Endothelial cell (in vitro differentiated cells): ENCODE results near the gene BSPRY. TPM values are rescaled to one million over a fixed set of nuclear protein-coding genes. Genes with fewer than 3 reads are reported as not detected.

ENCODE experiments used
- DNase-seq: peaks from one replicate; pipeline ENCODE4 v3.0.0; 2021; ENCODE audit warnings: low spot score
- H3K27ac Mint-ChIP-seq: one replicate; pipeline ENCODE4 v1.8.0; 2021; ENCODE audit warnings: mixed read lengths, inconsistent platforms; ENCODE audit not compliant: unreplicated experiment
- H3K27me3 Mint-ChIP-seq: one replicate; pipeline ENCODE4 v1.8.0; 2021; ENCODE audit warnings: mild to moderate bottlenecking, moderate library complexity, mixed read lengths, inconsistent platforms; ENCODE audit not compliant: unreplicated experiment
- H3K36me3 Mint-ChIP-seq: one replicate; pipeline ENCODE4 v1.8.0; 2021; ENCODE audit warnings: mild to moderate bottlenecking, low read depth, mixed read lengths, inconsistent platforms; ENCODE audit not compliant: unreplicated experiment
- H3K4me1 Mint-ChIP-seq: one replicate; pipeline ENCODE4 v1.8.0; 2021; ENCODE audit warnings: mild to moderate bottlenecking, mixed read lengths, inconsistent platforms; ENCODE audit not compliant: unreplicated experiment
- H3K4me3 Mint-ChIP-seq: one replicate; pipeline ENCODE4 v1.8.0; 2021; ENCODE audit warnings: mild to moderate bottlenecking, mixed read lengths, inconsistent platforms; ENCODE audit not compliant: unreplicated experiment
- H3K9me3 Mint-ChIP-seq: one replicate; pipeline ENCODE4 v1.8.0; 2021; ENCODE audit warnings: mixed read lengths, inconsistent platforms; ENCODE audit not compliant: unreplicated experiment
- total RNA-seq: library from RNA; stranded (reverse); fragmentation: NEBNext Ultra II Directional; extraction: Animal tissue kit (Norgen Biotek cat#: 25700); gene quantifications from one replicate; pipeline ENCODE4 v1.2.1, GENCODE V29; 2021; ENCODE audit not compliant: unreplicated experiment
- TF ChIP-seq, protein P1 (sequence below): fragments of 200-600 bp; sonication (generic); IDR thresholded peaks from one replicate; pipeline ENCODE4 v1.5.0; 2021; ENCODE audit warnings: antibody characterized with exemption; ENCODE audit not compliant: unreplicated experiment

Gene BSPRY
- total RNA-seq, 1 donor from 2014 or later: 0.15 TPM

DNA sequence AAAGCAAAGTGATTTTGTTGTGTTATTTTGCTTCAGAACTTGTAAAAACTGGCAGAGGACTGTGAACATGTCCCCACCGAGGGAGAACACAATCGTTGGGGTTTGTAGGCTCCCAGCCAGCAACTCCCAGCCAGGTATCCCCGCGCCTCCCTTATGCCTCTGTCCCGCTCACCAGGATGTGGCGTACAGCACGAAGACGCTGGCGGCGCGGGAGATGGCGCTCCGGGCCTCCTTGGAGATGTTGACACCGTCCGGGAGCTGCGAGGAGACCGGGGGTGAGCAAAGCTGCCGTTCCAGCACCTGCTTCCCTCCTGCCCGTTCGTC, 60.5 kb downstream of the BSPRY start:
- peaks cover 18% of the 10 kb centered on the region for H3K4me1 Mint-ChIP-seq
- H3K36me3 Mint-ChIP-seq: peaks cover 21% of the 10 kb centered on the region

DNA sequence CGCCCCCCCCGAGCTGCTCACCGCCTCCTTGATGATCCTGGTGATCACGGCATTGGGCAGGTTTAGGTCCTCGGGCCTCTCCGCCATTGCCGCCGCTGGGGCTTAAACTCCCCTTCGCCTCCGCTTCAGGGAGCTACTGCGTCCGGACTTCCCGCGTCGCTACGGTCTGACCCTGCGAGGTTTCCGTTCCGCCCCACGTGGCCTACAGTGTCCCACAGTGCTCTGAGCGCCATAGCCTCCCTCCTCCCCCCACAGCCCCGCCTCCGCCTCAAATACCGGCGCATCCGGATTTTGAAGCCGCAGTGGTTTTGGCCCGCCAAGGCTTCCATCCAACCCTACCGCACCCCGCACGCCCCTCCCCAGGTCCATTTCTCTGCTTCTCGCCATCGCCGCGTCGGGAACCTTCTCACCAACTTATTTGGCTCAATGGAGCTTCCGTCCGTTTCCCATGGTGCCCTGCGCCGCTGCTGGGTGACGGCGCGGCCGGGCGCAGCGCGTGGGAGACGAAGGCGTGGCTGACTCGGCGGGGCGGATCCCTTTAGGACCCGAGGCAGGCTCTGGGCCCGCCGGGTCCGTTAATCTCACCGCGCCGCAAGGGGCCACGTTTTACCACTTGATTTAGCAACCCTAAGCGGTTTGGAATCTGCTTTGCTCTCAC, 61.0 kb downstream of the BSPRY start, which contains the start of the genes C9orf43 and POLE3:
Gene C9orf43, plus strand, starts transcription at position 541 of the 658 bp plus-strand sequence. CDS start 2,747 bp downstream, outside the sequence.
Gene POLE3, minus strand, starts transcription at position 469 of the 658 bp plus-strand sequence. Its CDS starts 382 bp downstream, at position 87.
- peaks cover 7% of the 10 kb centered on the region for H3K27me3 Mint-ChIP-seq
- peak within 1 kb of the TSS; percentile 100 for H3K27ac Mint-ChIP-seq
- H3K4me3 Mint-ChIP-seq: peak within 1 kb of the TSS; percentile 100
- TF ChIP-seq, protein P1, sequence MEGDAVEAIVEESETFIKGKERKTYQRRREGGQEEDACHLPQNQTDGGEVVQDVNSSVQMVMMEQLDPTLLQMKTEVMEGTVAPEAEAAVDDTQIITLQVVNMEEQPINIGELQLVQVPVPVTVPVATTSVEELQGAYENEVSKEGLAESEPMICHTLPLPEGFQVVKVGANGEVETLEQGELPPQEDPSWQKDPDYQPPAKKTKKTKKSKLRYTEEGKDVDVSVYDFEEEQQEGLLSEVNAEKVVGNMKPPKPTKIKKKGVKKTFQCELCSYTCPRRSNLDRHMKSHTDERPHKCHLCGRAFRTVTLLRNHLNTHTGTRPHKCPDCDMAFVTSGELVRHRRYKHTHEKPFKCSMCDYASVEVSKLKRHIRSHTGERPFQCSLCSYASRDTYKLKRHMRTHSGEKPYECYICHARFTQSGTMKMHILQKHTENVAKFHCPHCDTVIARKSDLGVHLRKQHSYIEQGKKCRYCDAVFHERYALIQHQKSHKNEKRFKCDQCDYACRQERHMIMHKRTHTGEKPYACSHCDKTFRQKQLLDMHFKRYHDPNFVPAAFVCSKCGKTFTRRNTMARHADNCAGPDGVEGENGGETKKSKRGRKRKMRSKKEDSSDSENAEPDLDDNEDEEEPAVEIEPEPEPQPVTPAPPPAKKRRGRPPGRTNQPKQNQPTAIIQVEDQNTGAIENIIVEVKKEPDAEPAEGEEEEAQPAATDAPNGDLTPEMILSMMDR: no peak
- H3K9me3 Mint-ChIP-seq: no peaks in the 10 kb centered on the region
- H3K36me3 Mint-ChIP-seq: peaks cover 21% of the 10 kb centered on the region
- peak; percentile 92 for DNase-seq
- peaks cover 18% of the 10 kb centered on the region for H3K4me1 Mint-ChIP-seq

More for the DNA sequence above, 60.5 kb downstream of the BSPRY start:
- DNase-seq: no peak
- Mint-ChIP-seq H3K4me3 (peak overlapping the region; percentile 100), H3K27ac (peak overlapping the region; percentile 100), H3K27me3 (peaks cover 7% of the 10 kb centered on the region), H3K9me3 (no peaks in the 10 kb centered on the region)
- TF ChIP-seq, protein P1: no peak

DNA sequence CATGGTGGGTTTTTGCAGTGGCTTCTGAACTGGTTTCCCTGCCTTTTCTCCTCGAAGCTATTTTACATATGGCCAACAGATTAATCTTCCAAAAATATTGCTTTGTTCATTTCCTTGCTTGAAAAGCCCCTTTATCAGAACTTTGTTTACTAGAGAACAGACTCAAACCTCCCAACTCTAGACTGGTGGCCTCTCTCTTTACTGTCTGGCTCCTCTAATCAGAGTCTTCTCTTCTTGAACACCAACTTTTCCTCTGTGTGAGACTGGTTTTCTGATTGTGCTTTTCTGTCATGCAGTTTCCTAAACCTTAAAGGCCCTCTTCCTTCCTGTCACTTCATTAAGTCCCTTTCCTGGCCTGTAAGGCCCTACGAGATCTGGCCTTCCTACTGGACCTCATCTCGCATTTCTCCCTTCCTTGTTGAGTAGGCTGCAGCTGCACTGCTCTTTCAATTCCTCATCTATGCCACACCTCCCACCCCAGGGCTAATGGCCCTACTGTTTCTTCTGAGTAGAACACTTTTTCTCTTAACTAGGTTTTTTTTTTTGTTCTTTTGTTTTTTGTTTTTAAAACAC, 66.9 kb downstream of the BSPRY start:
- Mint-ChIP-seq H3K36me3 (no peaks in the 10 kb centered on the region), H3K4me1 (peaks cover 10% of the 10 kb centered on the region), H3K4me3 (no peak overlapping the region), H3K27me3 (no peaks in the 10 kb centered on the region), H3K9me3 (no peaks in the 10 kb centered on the region), H3K27ac (no peak overlapping the region)
- TF ChIP-seq, protein P1: no peak
- DNase-seq: no peak

DNA sequence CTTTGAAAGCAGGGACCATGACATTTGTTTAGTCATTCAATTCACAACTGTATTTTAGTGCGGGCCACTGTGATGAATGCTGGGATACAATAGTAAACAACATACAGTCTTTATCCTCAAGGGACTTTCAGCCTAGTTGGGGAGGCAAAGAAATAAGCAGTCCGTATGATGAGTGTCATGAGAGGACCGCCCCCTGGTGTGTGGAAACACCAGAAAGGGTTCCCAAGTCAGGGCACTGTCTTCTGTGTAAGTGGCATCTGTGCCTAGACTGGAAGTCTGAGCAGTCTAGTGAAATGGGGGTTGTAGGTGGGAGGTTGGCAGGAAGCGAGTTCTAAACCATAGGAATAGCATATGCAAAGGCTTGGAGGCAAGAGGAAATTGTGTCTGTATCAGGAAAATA, 68.0 kb downstream of the BSPRY start:
- Mint-ChIP-seq H3K27ac (no peak overlapping the region), H3K27me3 (no peaks in the 10 kb centered on the region), H3K4me1 (peaks cover 10% of the 10 kb centered on the region), H3K36me3 (no peaks in the 10 kb centered on the region), H3K9me3 (no peaks in the 10 kb centered on the region), H3K4me3 (no peak overlapping the region)
- TF ChIP-seq, protein P1: no peak
- DNase-seq: no peak

Other genes with a start within 250 kb of the BSPRY start
- 2.1 TPM for gene SLC31A2, start 198.5 kb upstream of the BSPRY start, total RNA-seq
- gene FKBP15, start 128.3 kb upstream of the BSPRY start, total RNA-seq: 30.2 TPM
- 23.2 TPM for gene SLC31A1, start 128.0 kb upstream of the BSPRY start, total RNA-seq
- 27.0 TPM for gene CDC26, start 74.0 kb upstream of the BSPRY start, total RNA-seq
- 20.5 TPM for gene PRPF4, start 73.9 kb upstream of the BSPRY start, total RNA-seq
- not detected for gene RNF183, start 46.2 kb upstream of the BSPRY start, total RNA-seq
- gene WDR31, start 9.3 kb upstream of the BSPRY start, total RNA-seq: 0.95 TPM
- 8.4 TPM for gene HDHD3, start 27.4 kb downstream of the BSPRY start, total RNA-seq
- 19.3 TPM for gene ALAD, start 51.7 kb downstream of the BSPRY start, total RNA-seq
- 28.7 TPM for gene POLE3, start 61.1 kb downstream of the BSPRY start, total RNA-seq
- 0.92 TPM for gene C9orf43, start 61.2 kb downstream of the BSPRY start, total RNA-seq
- gene RGS3, start 114.2 kb downstream of the BSPRY start, total RNA-seq: 474 TPM